GM12875 (cell line): Measurements from ENCODE around the gene CGB5.
"Not testable (repeated sequence)": the region's sequence is repeated elsewhere in the genome, so short reads cannot be mapped to it uniquely, and the experiment has no call there.

Experiments
- H3K4me3 ChIP-seq: one replicate; pipeline ENCODE4 v1.5.1; 2011; ENCODE audit warnings: low read depth, low read length, control low read depth
- TF ChIP-seq, protein P1 (sequence below): IDR thresholded peaks from 2 replicates; pipeline ENCODE4 v1.5.1; 2011; ENCODE audit warnings: low read depth, mild to moderate bottlenecking, control low read depth, inconsistent platforms, low read length, moderate library complexity, borderline replicate concordance; ENCODE audit not compliant: insufficient read depth

The CGB5 gene

DNA sequence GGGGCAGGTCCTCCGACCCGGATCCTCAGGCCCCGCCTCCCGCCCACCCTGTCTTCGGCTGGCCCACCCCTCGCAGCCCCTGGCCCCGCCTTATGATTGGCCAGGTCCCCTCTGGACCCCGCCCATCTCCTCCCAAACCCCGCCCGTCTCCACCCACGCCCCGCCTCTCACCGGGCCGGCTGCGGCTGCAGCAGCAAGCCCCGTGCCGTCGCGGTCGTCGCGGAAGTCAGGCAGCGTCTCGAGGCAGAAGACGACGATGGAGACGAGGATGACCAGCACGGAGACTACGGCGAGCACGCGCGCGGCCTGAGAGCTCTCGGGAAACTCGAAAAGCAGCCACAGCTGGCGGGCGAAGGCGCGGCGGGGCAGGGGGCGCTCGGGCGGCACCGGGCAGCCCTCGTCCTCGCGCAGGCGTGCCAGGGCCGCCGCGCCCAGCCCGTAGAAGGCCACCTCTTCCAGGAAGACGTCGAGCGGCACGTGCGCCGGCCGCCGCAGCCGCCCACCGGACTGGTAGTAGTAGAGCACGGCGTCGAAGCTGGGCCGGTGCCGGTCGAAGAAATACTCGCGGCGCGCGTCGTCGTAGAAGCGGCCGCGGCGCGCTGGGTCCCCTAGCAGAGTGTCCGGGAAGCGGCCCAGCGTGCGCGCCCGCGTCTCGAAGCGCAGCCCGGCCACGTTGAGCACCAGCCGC lies 28.4 kb downstream of the CGB5 start:
- TF ChIP-seq, protein P1, sequence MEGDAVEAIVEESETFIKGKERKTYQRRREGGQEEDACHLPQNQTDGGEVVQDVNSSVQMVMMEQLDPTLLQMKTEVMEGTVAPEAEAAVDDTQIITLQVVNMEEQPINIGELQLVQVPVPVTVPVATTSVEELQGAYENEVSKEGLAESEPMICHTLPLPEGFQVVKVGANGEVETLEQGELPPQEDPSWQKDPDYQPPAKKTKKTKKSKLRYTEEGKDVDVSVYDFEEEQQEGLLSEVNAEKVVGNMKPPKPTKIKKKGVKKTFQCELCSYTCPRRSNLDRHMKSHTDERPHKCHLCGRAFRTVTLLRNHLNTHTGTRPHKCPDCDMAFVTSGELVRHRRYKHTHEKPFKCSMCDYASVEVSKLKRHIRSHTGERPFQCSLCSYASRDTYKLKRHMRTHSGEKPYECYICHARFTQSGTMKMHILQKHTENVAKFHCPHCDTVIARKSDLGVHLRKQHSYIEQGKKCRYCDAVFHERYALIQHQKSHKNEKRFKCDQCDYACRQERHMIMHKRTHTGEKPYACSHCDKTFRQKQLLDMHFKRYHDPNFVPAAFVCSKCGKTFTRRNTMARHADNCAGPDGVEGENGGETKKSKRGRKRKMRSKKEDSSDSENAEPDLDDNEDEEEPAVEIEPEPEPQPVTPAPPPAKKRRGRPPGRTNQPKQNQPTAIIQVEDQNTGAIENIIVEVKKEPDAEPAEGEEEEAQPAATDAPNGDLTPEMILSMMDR: no peak
- H3K4me3 ChIP-seq: no peak overlapping the region

DNA sequence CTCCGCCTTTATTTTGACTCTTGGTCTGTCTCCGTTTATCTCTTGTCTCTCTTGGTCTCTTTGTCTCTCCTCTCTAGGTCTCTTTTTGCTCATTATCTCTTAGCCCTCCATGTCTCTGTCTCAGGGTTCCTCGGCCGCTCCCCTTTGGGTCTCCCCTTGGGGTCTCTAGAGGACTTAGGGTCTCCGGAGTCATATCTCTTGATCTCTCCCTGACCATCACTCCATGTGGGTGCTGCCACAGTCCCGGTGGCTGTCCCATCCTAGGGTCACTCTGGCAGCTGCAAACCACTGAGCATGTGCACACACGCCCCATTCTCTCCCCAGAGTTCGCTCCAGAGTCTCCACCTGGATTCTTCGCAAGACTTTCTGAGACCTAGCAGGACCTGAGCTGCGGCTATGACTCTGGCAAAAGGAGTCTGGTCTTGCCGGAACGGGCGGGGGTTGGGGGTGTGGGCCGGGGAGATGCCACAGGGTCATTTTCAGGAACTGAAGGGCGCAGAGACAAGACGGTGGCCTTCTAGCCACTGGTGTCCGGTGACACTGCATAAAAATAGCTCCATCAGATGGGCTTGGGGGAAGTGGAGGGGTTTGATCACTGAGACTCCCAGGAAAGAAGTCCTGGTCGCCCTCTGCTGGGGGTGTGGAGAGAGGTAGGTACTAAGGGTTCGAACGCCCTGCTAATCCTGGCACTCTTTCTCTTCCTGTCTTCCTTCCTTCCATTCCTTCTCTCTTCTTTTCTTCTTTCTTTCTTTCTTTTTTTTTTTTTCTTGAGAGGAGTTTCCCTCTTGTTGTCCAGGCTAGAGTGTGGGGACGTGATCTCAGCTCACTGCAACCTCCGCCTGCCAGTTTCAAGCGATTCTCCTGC lies 30.1 kb downstream of the CGB5 start:
- no peak overlapping the region for H3K4me3 ChIP-seq
- TF ChIP-seq, protein P1: peak; percentile 32

DNA sequence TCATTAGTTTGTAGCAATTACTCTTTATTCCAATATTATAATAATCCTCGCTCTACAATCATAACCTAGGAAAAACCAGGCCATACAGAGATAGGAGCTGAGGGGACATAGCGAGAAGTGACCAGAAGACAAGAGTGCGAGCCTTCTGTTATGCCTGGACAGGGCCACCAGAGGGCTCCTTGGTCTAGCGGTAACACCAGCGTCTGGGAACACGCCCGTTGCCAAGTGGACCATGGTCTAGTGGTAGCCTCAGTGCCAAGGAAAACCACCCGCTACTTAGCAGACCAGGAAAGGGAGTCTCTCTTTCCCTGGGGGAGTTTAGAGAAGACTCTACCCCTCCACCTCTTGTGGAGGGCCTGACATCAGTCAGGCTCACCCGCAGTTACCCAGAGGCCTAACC lies 31.2 kb downstream of the CGB5 start:
- not testable (repeated sequence) for H3K4me3 ChIP-seq

DNA sequence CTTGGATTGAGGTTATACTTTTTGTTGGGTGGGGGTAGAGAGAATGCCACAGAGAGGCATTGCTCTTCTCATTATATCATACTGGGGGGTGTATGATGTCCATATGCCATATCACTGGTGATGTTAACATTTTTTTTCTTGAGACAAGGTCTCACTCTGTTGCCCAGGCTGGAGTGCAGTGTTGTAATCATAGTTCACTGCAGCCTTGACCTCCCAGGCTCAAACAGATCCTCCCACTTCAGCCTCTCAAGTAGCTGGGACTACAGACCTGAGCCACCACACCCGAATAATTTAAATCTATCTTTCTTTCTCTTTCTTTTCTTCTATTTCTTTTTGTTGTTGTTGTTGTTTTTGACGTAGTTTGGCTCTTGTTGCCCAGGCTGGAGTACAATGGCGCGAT lies 36.7 kb downstream of the CGB5 start:
- no peak overlapping the region for H3K4me3 ChIP-seq
- TF ChIP-seq, protein P1: no peak

More for the DNA sequence above, 31.2 kb downstream of the CGB5 start:
- TF ChIP-seq, protein P1: peak; percentile 54

DNA sequence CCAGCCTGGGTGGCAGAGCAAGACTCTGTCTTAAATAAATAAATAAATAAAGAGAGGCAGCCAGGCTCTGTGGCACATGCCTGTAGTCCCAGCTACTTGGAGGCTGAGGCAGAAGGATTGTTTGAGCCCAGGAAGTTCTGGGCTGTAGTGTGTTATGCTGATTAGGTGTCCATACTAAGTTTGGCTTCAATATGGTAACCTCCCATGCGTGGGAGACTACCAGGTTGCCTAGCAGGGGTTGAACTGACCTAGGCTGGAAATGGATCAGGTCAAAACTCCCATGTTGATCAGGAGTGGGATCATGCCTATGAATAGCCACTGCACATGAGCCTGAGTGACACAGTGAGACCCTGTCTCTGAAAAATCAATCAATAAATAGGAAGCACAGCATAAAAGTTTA lies 37.6 kb downstream of the CGB5 start:
- H3K4me3 ChIP-seq: no peak overlapping the region
- TF ChIP-seq, protein P1: no peak

DNA sequence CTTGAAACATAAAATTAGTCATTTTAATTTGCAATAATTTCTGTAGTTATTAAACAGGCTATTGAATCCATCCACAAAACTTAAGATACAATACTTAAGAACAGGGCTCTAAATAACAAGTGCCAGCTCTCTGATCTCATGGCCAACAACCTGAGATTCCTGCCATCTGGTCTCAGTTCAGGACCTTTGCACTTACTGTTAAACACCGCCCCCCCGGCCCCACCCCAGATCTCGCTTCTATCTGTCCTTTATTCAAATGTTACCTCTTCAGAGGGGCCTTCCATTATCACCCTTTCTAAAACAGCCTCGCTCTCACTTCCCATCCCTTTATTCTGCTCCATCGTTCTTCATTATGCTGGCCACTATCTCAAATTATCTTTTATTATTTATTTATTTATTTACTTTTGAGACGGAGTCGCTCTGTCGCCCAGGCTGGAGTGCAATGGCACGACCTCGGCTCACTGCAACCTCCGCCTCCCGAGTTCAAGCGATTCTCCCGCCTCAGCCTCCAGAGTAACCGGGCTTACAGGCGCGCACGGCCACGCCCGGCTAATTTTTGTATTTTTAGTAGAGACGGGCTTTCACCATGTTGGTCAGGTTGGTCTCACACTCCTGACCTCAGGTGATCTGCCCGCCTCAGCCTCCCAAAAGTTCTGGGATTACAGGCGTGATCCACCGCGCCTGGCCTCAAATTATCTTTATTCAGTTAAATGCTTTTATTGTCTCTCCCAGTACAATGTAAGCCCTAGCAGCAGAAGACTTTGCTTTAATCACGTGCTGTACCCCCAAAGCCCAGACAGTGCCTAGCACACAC lies 40.8 kb downstream of the CGB5 start:
- TF ChIP-seq, protein P1: no peak

More for the DNA sequence above, 40.8 kb downstream of the CGB5 start:
- peak overlapping the region; percentile 100 for H3K4me3 ChIP-seq
